SK-N-SH (cell line): ENCODE measurements around the gene OR5B17.

Experiments
- CTCF ChIP-seq: fragments of 200-600 bp; sonication (generic); IDR thresholded peaks from 2 replicates; pipeline ENCODE4 v1.6.1; 2017; ENCODE audit warnings: antibody characterized with exemption, mild to moderate bottlenecking, moderate library complexity
- NRF1 ChIP-seq: IDR thresholded peaks from 2 replicates; pipeline ENCODE4 v1.6.1; 2012; ENCODE audit warnings: low read depth, mild to moderate bottlenecking, low read length
- POLR2AphosphoS5 ChIP-seq: IDR thresholded peaks from 2 replicates; pipeline ENCODE4 v1.6.1; 2012; ENCODE audit warnings: low read depth, low read length
- TAF1 ChIP-seq: IDR thresholded peaks from 2 replicates; pipeline ENCODE4 v1.6.1; 2012; ENCODE audit warnings: low read depth, mild to moderate bottlenecking, low read length, moderate library complexity, borderline replicate concordance
- TEAD4 ChIP-seq: IDR thresholded peaks from 2 replicates; pipeline ENCODE4 v1.4.0; 2012; ENCODE audit warnings: mild to moderate bottlenecking, borderline replicate concordance; ENCODE audit not compliant: insufficient read depth

DNA sequence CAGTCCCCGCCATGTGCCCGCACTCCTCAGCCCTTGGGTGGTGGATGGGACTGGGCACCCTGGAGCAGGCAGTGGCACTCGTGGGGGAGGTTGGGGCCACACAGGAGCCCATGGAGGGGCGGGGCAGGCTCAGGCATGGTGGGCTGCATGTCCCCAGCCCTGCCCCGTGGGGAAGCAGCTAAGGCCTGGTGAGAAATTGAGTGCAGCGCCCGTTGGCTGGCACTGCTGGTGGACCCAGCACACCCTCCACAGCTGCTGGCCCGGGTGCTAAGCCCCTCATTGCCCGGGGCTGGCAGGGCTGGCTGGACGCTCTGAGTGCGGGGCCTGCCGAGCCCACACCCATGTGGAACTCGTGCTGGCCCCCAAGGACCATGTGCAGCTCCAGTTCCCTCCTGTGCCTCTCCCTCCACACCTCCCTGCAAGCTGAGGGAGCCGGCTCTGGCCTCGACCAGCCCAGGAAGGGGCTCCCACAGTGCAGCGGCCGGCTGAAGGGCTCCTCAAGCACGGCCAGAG is 31.7 kb upstream of the OR5B17 start:
- TF ChIP-seq CTCF: no peak
- TF ChIP-seq NRF1: no peak
- no peak for TF ChIP-seq TEAD4
- TF ChIP-seq POLR2AphosphoS5: no peak
- no peak for TF ChIP-seq TAF1
